HG02642 (cell line): Measurements from ENCODE around the gene IFT122.

Experiments
- ATAC-seq: cut with Tn5 transposase; IDR thresholded peaks from one replicate; pipeline ENCODE4 v1.9.1; 2021; ENCODE audit warnings: mild to moderate bottlenecking; ENCODE audit not compliant: unreplicated experiment, poor library complexity

IFT122 gene

GRCh38 chr3:129415378-129415777 lies 24.6 kb upstream of the IFT122 start:
- ATAC-seq, result no peak

- ATAC-seq, result no peak
Measured at GRCh38 chr3:129415830-129416229, 24.2 kb upstream of the IFT122 start.

GRCh38 chr3:129416415-129416814 lies 23.6 kb upstream of the IFT122 start:
- ATAC-seq, result no peak

GRCh38 chr3:129417326-129417725 lies 22.7 kb upstream of the IFT122 start:
- ATAC-seq, result no peak

- no peak for ATAC-seq
Measured at GRCh38 chr3:129418041-129418973, 21.7 kb upstream of the IFT122 start.

- ATAC-seq, result no peak
Measured at GRCh38 chr3:129419476-129419875, 20.5 kb upstream of the IFT122 start.

GRCh38 chr3:129421236-129421883 lies 18.7 kb upstream of the IFT122 start:
- ATAC-seq, result no peak

- no peak for ATAC-seq
Measured at GRCh38 chr3:129421988-129422745, 17.9 kb upstream of the IFT122 start.

- no peak for ATAC-seq
Measured at GRCh38 chr3:129422897-129423296, 17.1 kb upstream of the IFT122 start.

GRCh38 chr3:129424185-129424841 lies 15.7 kb upstream of the IFT122 start:
- ATAC-seq, result peak; percentile 51

GRCh38 chr3:129425213-129425612 lies 14.8 kb upstream of the IFT122 start:
- no peak for ATAC-seq

GRCh38 chr3:129425619-129426018 lies 14.4 kb upstream of the IFT122 start:
- ATAC-seq, result no peak

GRCh38 chr3:129428007-129428375 lies 12.0 kb upstream of the IFT122 start:
- no peak for ATAC-seq

- ATAC-seq, result peak; percentile 94
Measured at GRCh38 chr3:129428376-129429079, 11.5 kb upstream of the IFT122 start, which contains the start of gene EFCAB12. Gene EFCAB12 (minus strand): TSS chr3:129428636. CDS start chr3:129428488, 148 bp downstream.

GRCh38 chr3:129429080-129429451 lies 11.0 kb upstream of the IFT122 start:
- ATAC-seq, result no peak

GRCh38 chr3:129429602-129430001 lies 10.4 kb upstream of the IFT122 start:
- no peak for ATAC-seq

- no peak for ATAC-seq
Measured at GRCh38 chr3:129432036-129432435, 8.0 kb upstream of the IFT122 start.

- no peak for ATAC-seq
Measured at GRCh38 chr3:129432671-129433070, 7.4 kb upstream of the IFT122 start.

- ATAC-seq, result no peak
Measured at GRCh38 chr3:129433565-129433964, 6.5 kb upstream of the IFT122 start.

- no peak for ATAC-seq
Measured at GRCh38 chr3:129434140-129434539, 5.9 kb upstream of the IFT122 start.
